Gastrocnemius medialis (tissue), 4 donors: ENCODE measurements around the gene PTPN20.
A peak's percentile ranks its signal among the peaks of the same experiment; 100 is the strongest.

Experiments used
- CTCF ChIP-seq, 5 experiments: fragments of 450-650 bp in 3 of 5; fragments of 200-600 bp in 2 of 5; sonication (generic) in 2 of 5; IDR thresholded peaks in 4 of 5; conservative IDR thresholded peaks in 1 of 5; 1 replicate in 4 of 5; 2 replicates in 1 of 5; pipeline ENCODE4 v1.5.1; 2016 to 2019; ENCODE audit warnings: antibody characterized with exemption in 5 of 5, mild to moderate bottlenecking in 3 of 5, moderate library complexity in 3 of 5
- POLR2A ChIP-seq, 2 donors: fragments of 450-650 bp; IDR thresholded peaks; one replicate each; pipeline ENCODE4 v1.6.1; 2017; ENCODE audit warnings: antibody characterized with exemption in 2 of 2, mild to moderate bottlenecking in 2 of 2, moderate library complexity in 2 of 2

DNA sequence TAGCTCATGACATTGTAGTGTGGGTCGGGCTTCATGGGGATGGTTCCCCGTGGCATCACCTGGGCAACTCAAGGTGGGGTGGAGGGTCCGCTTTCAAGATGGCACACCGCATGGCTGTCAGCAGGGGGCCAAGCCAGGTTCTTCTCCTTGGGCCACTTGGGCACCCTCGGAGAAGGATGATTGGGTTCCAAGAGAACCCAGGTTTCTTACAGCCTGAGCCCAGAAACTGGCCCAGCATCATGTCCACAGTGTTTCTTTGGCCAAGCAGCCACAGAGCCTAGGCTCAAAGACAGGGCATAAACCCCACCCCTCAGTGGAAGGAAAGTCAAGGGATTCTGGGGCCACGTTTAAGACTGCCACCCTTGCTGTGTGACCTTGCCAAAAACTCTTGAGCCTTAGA is 110.6 kb downstream of the PTPN20 start:
- TF ChIP-seq CTCF (IDR thresholded peaks at IDR 0.05 in 4 of 5, conservative IDR thresholded peaks at IDR 0.05 in 1 of 5) (peak in 1 of 5 experiments; percentile 9), POLR2A (IDR thresholded peaks at IDR 0.05) (no peak)
